GM18526 (cell line): ENCODE measurements around the gene RNF19B.

ENCODE experiments used
- POLR2A ChIP-seq: IDR thresholded peaks from 3 replicates; pipeline ENCODE4 v1.6.1; 2011; ENCODE audit not compliant: insufficient read length; ENCODE audit errors: extremely low read depth

RNF19B gene

GRCh38 chr1:33000427-33001026, 35.9 kb upstream of the RNF19B start:
- TF ChIP-seq POLR2A: no peak

DNA sequence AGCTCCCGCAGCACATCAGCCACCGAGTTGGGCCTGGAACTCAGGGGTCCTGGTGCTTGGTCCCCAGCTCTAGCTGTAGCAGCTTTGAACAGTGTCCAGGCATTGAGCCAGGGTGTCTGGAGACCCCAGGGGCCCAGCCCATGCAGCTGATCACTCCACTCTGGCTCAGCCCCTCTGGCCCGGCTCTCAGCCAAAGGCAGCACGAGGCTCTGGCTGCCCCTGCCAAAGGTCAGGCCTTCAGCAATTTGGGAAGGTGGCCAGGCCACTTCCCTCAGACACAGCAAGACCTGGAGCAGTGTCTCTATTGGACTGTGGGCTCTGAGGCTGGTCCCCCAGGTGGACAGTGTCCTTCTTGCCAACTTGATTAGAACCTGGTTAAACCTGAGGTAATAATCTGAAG, 34.4 kb upstream of the RNF19B start:
- no peak for TF ChIP-seq POLR2A

- TF ChIP-seq POLR2A: no peak
Observed at GRCh38 chr1:32998064-32998463, 33.5 kb upstream of the RNF19B start.

- TF ChIP-seq POLR2A: no peak
Observed at GRCh38 chr1:32997381-32997891, 32.8 kb upstream of the RNF19B start.

DNA sequence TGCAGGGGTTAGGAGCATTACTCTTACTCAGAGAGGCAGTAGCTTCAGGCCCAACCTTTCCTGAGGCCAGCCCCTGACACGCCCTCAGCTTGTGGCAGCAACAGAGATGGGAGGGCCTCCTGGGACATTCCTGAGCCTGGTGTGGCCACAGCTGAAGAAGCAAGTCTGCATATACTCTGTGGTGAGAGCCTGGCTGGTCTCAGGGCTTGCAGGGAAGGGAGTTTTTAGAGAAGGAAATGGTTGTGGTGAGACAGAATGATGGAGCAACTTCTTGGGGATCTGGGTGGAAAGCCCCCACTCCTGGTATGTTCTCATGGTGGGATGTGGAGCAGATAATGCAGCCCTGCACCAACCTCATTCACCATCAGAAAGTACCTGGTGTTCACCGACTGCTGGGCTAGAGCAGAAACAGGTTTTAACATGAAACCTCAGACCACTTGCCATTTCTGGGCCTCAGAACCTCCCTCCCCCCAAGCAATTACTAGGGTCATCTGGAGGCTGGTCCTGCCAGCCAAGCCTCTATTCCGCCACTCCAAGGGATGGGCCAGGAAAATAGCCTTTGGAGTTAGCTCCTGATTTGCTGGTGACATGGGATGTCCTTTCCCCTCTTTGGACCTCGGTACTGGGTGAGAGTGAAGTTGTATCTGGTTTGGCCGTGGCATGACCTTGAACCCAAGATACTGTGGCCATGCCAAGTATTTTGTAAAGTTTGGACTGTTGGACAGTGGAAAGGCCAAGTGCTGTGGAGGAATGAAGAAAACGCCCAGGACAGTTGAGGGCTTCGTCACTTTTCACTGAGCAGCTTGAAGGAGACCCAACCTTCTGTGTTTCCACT, 28.1 kb upstream of the RNF19B start:
- no peak for TF ChIP-seq POLR2A

- no peak for TF ChIP-seq POLR2A
Observed at GRCh38 chr1:32991819-32992488, 27.3 kb upstream of the RNF19B start.

DNA sequence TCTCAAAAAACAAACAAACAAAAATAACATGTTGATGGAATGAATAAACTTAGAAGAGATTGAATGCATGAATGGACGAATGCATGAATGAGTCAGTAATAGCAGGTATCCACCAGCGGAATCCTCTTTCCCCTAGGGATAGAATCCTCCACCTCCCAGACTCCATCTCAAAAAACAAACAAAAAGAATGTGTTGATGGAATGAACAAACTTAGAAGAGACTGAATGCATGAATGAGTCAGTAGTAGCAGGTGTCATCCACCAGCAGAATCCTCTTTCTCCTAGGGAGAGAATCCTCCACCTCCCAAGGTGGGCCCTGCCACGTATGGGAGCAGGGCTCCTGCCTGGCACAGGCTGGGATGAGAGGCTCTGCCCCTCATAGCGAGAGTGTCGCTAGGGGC, 26.8 kb upstream of the RNF19B start:
- TF ChIP-seq POLR2A: no peak

DNA sequence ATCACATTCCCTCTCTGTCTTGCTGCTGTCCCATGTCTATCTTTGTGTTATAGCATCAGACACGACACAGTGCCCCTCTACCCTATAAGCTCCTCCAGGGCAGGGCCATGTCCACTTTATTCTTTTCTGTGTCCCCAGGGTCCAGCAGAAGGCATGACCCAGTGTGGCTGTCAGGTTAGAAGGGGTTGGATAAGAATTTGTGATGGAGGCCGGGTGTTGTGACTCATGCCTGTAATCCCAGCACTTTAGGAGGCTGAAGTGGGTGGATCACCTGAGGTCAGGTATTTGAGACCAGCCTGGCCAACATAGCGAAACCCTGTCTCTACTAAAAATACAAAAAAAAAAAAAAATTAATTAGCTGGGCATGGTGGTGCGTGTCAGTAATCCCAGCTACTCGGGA, 26.3 kb upstream of the RNF19B start:
- no peak for TF ChIP-seq POLR2A

DNA sequence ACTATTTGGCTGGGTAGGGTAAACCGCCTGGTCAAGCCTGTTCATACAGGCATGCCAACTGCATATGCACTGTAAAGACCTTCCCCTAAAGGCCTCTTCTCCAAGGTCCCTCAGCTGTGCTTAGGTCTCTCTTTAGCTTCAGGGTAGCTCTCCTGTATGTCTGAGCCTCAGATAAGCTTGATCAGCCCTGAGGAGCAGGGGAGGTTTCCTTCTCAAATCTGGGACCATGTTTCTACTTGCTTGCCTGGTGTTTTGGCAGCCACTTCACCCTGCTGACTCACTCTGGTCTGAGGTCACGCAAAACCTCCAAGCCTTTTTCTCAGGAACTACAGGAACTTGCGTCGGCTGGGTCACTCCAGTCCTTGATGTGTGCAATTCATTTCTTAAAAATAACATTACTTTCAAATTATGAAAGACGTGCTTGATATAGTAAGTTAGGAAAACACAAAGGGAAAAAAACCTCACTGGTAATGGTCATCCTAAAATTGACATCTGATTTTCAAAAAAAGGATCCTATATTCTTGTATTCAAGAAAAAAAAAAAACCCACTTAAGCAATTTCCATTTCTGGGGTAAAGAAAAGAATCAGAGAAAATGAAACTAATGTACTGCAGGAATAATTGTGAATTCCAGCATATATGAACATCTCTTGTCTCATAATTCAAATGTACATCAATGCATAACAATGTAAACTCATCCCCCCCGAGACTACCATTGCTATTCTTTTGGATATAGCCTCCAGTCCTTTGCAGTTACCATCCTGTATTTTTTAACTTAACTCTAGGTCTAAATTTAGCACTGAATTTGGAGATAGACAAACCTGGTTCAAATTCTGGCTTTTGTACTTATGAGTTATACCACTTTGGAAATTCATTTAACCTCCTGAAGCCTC, 24.8 kb upstream of the RNF19B start:
- no peak for TF ChIP-seq POLR2A

DNA sequence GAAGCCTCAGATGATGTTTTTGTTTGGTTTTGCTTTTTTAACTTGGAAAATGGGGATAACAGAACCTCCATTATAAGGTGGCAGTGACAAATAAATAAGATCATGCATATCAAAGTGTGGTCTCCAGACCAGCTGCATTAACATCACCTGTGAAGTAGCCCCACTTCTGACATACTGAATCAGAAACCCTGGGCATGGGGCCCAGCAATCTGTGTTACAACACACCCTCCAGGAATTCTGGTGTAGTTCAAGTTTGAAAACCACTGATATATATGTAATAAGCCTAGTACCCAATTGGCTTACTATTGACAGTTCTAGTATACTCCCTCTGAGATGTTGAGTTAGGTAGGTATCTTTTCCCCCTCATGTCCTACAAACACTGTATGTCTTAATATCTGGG, 24.1 kb upstream of the RNF19B start:
- TF ChIP-seq POLR2A: no peak

- TF ChIP-seq POLR2A: no peak
Observed at GRCh38 chr1:32985226-32985625, 20.6 kb upstream of the RNF19B start.

DNA sequence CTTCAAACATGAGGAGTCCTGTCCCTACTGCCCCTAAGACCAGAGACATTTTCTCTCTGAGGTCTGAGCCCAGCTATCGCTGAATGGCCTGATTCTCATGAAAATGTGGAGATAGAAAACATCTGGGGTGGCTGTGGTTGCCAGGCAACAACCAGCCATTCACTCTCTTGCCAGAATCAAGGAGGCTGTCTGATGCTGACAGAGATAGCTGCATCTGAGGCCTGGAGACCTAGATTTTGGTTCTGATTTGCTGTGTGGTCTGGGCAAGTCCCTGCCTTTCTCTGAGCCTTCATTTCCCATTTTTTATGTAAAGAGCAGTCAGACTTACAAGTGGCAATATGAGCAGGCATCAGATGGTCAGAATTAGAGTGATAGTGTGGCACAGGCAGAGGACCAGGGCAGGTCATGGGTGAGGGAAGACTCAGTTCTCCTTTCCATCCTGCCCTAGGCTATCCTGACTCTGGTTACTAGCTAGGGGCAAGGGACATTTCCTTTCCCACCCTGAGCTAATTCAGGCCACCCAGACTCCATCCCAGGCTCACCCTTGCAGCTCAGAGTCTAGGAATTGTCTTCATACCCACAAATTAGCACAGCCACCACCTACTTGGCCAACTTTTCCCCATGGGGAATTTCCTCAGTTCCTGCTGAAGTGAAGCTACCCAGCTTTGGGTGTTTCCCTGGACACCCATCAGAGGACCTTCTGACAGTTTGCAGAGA, 20.0 kb upstream of the RNF19B start:
- no peak for TF ChIP-seq POLR2A

- no peak for TF ChIP-seq POLR2A
Observed at GRCh38 chr1:32984090-32984454, 19.5 kb upstream of the RNF19B start.

- TF ChIP-seq POLR2A: no peak
Observed at GRCh38 chr1:32983020-32983419, 18.4 kb upstream of the RNF19B start.
